ENCODE results near the gene SCN1B. TPM values are rescaled to one million over a fixed set of nuclear protein-coding genes. Genes with fewer than 3 reads are reported as not detected.

SCN1B gene
- total RNA-seq, 4 donors from 2014 or later = 194 to 469 (median 289) TPM

- DNase-seq (peak; percentile 67 to 83), ATAC-seq (peak; percentile 53 to 68)
- Histone ChIP-seq H3K27ac (peak overlapping the region; percentile 67 to 97 (median 84)), H3K4me1 (peaks cover 29 to 32% of the 10 kb centered on the region in 2 donors), H3K4me3 (no peak overlapping the region), H3K36me3 (no peaks in the 10 kb centered on the region), H3K9me3 (no peaks in the 10 kb centered on the region), H3K27me3 (no peaks in the 10 kb centered on the region)
- intact Hi-C loops (cut with DNase I; ENCODE audit: low total_unique reads) (no loop called here), in situ Hi-C loops (cut with MboI; ENCODE audit: low sequenced_read_pairs in 4 of 4) (no loop called here)
- TF ChIP-seq, protein P1, sequence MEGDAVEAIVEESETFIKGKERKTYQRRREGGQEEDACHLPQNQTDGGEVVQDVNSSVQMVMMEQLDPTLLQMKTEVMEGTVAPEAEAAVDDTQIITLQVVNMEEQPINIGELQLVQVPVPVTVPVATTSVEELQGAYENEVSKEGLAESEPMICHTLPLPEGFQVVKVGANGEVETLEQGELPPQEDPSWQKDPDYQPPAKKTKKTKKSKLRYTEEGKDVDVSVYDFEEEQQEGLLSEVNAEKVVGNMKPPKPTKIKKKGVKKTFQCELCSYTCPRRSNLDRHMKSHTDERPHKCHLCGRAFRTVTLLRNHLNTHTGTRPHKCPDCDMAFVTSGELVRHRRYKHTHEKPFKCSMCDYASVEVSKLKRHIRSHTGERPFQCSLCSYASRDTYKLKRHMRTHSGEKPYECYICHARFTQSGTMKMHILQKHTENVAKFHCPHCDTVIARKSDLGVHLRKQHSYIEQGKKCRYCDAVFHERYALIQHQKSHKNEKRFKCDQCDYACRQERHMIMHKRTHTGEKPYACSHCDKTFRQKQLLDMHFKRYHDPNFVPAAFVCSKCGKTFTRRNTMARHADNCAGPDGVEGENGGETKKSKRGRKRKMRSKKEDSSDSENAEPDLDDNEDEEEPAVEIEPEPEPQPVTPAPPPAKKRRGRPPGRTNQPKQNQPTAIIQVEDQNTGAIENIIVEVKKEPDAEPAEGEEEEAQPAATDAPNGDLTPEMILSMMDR (IDR thresholded peaks at IDR 0.05 in 4 of 5, conservative IDR thresholded peaks at IDR 0.05 in 1 of 5) = peak; percentile 36 to 71 (median 66)
- no peak for TF ChIP-seq POLR2A (IDR thresholded peaks at IDR 0.05)
Measured at GRCh38 chr19:35055715-35056179, 25.5 kb downstream of the SCN1B start.

DNA sequence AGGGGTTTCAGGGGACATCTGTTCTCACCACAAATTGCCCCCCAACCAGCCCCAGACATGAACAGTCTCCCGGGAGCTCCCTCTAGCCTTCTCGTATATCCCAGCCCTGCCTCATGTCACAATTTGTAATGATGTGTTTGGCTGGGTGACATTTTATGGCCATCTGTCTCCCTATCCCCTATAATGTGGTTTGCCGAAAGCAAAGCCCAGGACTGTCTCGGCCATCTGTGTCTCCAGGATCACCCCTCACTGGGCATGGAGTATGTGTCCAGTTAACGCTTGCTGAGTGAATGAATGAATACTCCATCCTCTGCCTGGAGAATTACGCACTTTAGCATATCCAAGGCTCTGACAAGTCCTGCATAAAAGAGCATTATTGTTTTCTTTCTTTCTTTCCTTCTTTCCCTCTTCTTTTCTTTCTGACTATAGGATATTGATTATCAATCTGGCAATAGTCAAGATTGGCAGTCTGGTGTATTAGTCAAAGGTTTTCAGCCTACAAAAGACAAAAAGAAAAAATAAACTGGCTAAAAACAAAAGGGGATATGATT, 26.3 kb downstream of the SCN1B start:
- intact Hi-C loops (cut with DNase I; ENCODE audit: low total_unique reads) (no loop called here), in situ Hi-C loops (cut with MboI; ENCODE audit: low sequenced_read_pairs in 4 of 4) (no loop called here)
- Histone ChIP-seq H3K4me3 (no peak overlapping the region), H3K27me3 (no peaks in the 10 kb centered on the region), H3K9me3 (no peaks in the 10 kb centered on the region), H3K4me1 (peaks cover 29 to 32% of the 10 kb centered on the region in 2 donors), H3K36me3 (no peaks in the 10 kb centered on the region), H3K27ac (peak overlapping the region; percentile 67 to 97 (median 84))
- DNase-seq = no peak
- ATAC-seq = peak in 1 of 2 donors; percentile 26
- TF ChIP-seq POLR2A (IDR thresholded peaks at IDR 0.05) = no peak
- TF ChIP-seq, protein P1 (IDR thresholded peaks at IDR 0.05 in 4 of 5, conservative IDR thresholded peaks at IDR 0.05 in 1 of 5) = no peak

DNA sequence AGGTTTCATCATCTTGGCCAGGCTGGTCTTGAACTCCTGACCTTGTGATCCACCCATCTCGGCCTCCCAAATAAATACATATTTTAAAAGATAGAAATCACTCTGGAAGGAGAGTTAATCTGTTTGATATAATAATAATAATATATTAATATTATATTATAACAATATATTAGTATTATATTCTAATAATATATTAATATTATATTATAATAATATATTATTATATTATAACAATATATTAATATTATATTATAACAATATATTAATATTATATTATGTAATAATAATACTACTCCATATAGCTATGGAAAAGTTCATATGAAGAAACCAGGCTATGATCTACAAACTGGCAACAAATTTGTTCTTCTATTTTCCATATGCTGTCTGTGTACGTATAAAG, 28.1 kb downstream of the SCN1B start:
- in situ Hi-C loops (cut with MboI; ENCODE audit: low sequenced_read_pairs in 4 of 4) = no loop called here
- Histone ChIP-seq H3K27ac (no peak overlapping the region), H3K36me3 (no peaks in the 10 kb centered on the region), H3K9me3 (no peaks in the 10 kb centered on the region), H3K27me3 (no peaks in the 10 kb centered on the region), H3K4me1 (peaks cover 20 to 31% of the 10 kb centered on the region in 2 donors), H3K4me3 (no peak overlapping the region)
- TF ChIP-seq POLR2A (IDR thresholded peaks at IDR 0.05) = no peak
- TF ChIP-seq, protein P1 (IDR thresholded peaks at IDR 0.05 in 4 of 5, conservative IDR thresholded peaks at IDR 0.05 in 1 of 5) = no peak
- intact Hi-C loops (cut with DNase I; ENCODE audit: low total_unique reads) = no loop called here
- ATAC-seq (no peak), DNase-seq (no peak)

- peaks cover 16 to 30% of the 10 kb centered on the region in 2 donors for H3K4me1 ChIP-seq
- H3K36me3 ChIP-seq = no peaks in the 10 kb centered on the region
- no peaks in the 10 kb centered on the region for H3K27me3 ChIP-seq
- no peak overlapping the region for H3K4me3 ChIP-seq
- TF ChIP-seq, protein P1 (IDR thresholded peaks at IDR 0.05 in 4 of 5, conservative IDR thresholded peaks at IDR 0.05 in 1 of 5) = no peak
- TF ChIP-seq POLR2A (IDR thresholded peaks at IDR 0.05) = no peak
- intact Hi-C loops (cut with DNase I; ENCODE audit: low total_unique reads) (no loop called here), in situ Hi-C loops (cut with MboI; ENCODE audit: low sequenced_read_pairs in 4 of 4) (no loop called here)
- no peak overlapping the region for H3K27ac ChIP-seq
- no peak for DNase-seq
- no peak for ATAC-seq
- H3K9me3 ChIP-seq = no peaks in the 10 kb centered on the region
Measured at GRCh38 chr19:35059006-35059798, 28.9 kb downstream of the SCN1B start.
